AG09319 (cell line): ENCODE measurements around the gene VTI1B.
"Not testable (repeated sequence)": the region's sequence is repeated elsewhere in the genome, so short reads cannot be mapped to it uniquely, and the experiment has no call there.

ENCODE experiments used
- DNase-seq: peaks from one replicate; pipeline ENCODE4 v3.0.0-alpha.2; 2010; ENCODE audit warnings: low read depth; ENCODE audit errors: extremely low read depth
- CTCF ChIP-seq: IDR thresholded peaks from 2 replicates; pipeline ENCODE4 v1.5.1; 2011; ENCODE audit warnings: low read depth, mild to moderate bottlenecking, inconsistent platforms, low read length, moderate library complexity

Gene VTI1B

GRCh38 chr14:67630186-67630585 lies 44.2 kb downstream of the VTI1B start:
- no peak for TF ChIP-seq CTCF
- DNase-seq = no peak

GRCh38 chr14:67627519-67627918 lies 46.9 kb downstream of the VTI1B start:
- TF ChIP-seq CTCF = no peak
- DNase-seq = no peak

DNA sequence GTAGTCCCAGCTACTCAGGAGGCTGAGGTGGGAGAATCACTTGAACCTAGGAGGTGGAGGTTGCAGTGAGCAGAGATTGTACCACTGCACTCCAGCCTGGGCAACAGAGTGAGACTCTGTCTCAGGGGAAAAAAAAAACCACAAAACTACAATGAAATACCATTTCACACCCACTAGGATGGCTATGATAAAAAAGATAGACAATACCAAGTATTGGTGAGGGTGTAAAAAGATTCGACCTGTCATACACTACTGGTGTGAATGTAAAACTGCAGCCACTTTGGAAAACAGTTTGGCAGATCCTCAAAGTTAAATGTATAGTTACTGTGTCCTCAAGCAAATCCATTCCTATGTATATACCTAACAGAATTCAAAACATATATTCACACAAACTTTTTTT lies 48.3 kb downstream of the VTI1B start:
- not testable (repeated sequence) for DNase-seq

DNA sequence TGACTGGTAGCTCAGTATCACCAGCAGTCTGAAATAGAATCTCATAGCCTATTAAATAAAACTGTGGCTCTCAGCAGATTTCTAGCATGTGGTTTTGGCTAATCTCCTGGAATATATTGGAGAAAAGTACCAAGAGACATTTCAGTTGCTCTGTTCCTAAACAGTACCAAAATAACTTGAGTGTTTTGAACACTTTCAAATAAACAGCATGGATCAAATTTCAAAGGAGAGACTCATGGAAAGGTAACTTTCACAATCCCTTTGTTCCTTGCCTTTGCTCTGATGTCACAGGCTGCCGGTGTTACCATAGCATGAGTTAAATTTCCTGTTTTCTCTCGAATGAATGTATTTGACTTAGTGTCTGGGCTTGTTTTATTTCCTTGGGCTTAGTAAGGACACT lies 51.3 kb downstream of the VTI1B start:
- DNase-seq = no peak
- no peak for TF ChIP-seq CTCF

GRCh38 chr14:67622675-67623074 lies 51.8 kb downstream of the VTI1B start:
- no peak for DNase-seq
- TF ChIP-seq CTCF = no peak

DNA sequence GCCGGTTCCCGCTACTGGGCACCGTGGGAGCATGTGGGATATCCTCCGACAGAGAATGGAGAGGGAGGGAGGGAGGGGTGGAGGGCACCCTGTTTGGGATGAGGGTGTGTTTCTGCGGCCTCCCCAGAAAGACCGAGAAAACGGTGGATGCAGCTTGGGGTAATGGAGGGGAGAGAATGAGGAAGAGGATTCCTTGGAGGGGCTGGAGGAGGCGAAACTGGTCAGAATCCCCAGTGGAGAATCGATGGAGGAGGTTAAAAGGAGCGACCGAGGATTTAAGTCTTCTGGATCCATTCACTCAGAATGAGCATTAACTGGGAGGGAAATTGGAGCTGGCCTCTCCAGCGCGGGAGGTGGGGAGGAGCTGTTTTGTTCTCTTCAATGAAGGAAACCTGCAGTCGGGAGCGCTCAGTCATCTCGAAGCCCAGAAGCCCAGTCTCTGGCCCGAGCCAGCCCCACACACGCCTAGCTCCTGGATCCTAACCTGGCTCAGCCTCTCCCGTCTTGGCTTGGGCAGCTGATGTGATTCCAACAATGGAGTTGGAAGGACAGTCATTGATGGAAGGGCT lies 54.1 kb downstream of the VTI1B start:
- DNase-seq = no peak
- TF ChIP-seq CTCF = no peak

DNA sequence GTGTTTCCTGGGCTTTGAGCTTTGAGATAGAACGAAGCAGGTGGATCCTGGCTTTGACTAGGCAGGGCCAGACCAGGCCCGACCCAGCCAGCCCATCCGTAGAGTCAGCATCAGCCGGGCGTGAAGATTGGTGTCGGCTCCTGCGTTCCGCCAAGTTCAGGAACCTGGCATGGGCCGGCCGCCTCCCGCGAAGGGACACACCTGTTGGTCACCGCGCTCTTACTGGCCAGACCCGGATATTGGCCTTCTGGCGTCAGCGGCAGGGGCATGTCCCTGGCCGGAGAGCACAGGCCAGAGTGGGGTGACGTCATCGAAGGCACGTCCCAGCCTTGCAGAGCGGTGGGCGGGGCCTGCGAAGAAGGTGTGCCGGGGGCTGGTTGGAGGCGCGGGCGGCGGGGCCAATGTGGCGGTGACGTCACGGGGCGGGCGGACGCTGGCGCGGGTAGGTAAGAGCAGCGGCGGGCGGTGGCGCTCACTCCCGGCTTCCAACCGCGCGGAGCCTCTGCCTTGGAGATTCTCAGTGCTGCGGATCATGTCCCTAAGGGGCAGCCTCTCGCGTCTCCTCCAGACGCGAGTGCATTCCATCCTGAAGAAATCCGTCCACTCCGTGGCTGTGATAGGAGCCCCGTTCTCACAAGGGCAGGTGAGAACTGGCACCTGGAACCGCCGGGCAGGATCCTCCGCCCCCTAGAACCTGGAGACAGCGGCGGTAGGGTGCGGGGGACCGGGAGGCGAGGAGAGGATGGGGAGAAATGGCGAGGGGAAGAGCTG lies 54.8 kb downstream of the VTI1B start, which contains the start of gene ARG2:
Gene ARG2 (plus strand): TSS at position 475 of the 771 bp plus-strand sequence. CDS start 58 bp downstream, at position 533.
- no peak for TF ChIP-seq CTCF

DNA sequence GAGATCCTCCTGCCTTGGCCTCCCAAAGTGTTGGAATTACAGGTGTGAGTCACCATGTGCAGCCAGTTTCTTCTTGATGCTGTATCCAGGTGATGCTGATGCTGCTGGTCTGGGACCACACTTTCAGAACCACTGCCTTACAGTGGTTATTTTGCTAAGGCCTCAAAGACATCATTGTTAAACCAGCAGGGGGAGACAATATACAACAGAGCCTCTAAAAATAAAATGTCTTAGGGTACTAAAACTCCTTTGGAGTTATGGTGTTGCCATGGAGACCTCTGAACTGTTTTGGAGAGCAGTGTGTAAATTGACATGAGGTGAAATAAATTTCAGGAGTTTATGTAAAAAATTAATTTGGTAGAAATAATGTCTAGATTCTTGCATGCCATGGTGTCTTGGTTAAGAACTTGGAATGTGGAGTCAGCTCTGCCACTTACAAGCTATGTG lies 55.8 kb downstream of the VTI1B start:
- peak; percentile 70 for TF ChIP-seq CTCF
- peak; percentile 45 for DNase-seq

More for the DNA sequence above, 54.8 kb downstream of the VTI1B start, which contains the start of gene ARG2:
- DNase-seq = peak; percentile 71
